T-helper 2 cell treated with Interferon-gamma antibody and Interleukin-4, amounts not matched to agents 100 ng/mL and 5 ng/mL, for 36 hours (primary cell): ENCODE measurements around the gene LEP. TPM values are rescaled to one million over a fixed set of nuclear protein-coding genes. Genes with fewer than 3 reads are reported as not detected.
"Not testable (repeated sequence)": the region's sequence is repeated elsewhere in the genome, so short reads cannot be mapped to it uniquely, and the experiment has no call there.

Experiments
- intact Hi-C: fragments of 100-400 bp; cut with micrococcal nuclease; formaldehyde crosslinking; loops from one replicate; pipeline ENCODE4 v1.15.1; 2023
- total RNA-seq: library from RNA; stranded (reverse); gene quantifications from 2 replicates; pipeline ENCODE4 v1.2.3, GENCODE V29; 2022

LEP gene
- total RNA-seq, 1 donor from 2014 or later: not detected

GRCh38 chr7:128210036-128210347, 31.1 kb upstream of the LEP start:
- intact Hi-C loops: no loop called here

- intact Hi-C loops: no loop called here
These were observed 30.2 kb upstream of the LEP start for GRCh38 chr7:128210590-128211570.

GRCh38 chr7:128211626-128212025, 29.5 kb upstream of the LEP start:
- intact Hi-C loops: no loop called here

GRCh38 chr7:128214463-128214862, 26.6 kb upstream of the LEP start:
- intact Hi-C loops: no loop called here

GRCh38 chr7:128215281-128215680, 25.8 kb upstream of the LEP start:
- intact Hi-C loops: no loop called here

- intact Hi-C loops: no loop called here
These were observed 25.3 kb upstream of the LEP start for GRCh38 chr7:128215739-128216138.

- intact Hi-C loops: no loop called here
These were observed 23.9 kb upstream of the LEP start for GRCh38 chr7:128217030-128217805.

- intact Hi-C loops: no loop called here
These were observed 23.0 kb upstream of the LEP start for GRCh38 chr7:128217967-128218652.

GRCh38 chr7:128219636-128220035, 21.4 kb upstream of the LEP start:
- intact Hi-C loops: no loop called here

- intact Hi-C loops: no loop called here
These were observed 19.1 kb upstream of the LEP start for GRCh38 chr7:128221929-128222403.

- intact Hi-C loops: no loop called here
These were observed 14.7 kb upstream of the LEP start for GRCh38 chr7:128226132-128226980.

- intact Hi-C loops: no loop called here
These were observed 13.8 kb upstream of the LEP start for GRCh38 chr7:128227271-128227670.

- intact Hi-C loops: no loop called here
These were observed 10.1 kb upstream of the LEP start for GRCh38 chr7:128231021-128231420.

GRCh38 chr7:128231677-128232076, 9.4 kb upstream of the LEP start:
- intact Hi-C loops: no loop called here

- intact Hi-C loops: no loop called here
These were observed 7.6 kb upstream of the LEP start for GRCh38 chr7:128233471-128233870.

- intact Hi-C loops: no loop called here
These were observed 6.5 kb upstream of the LEP start for GRCh38 chr7:128234476-128235026.

- intact Hi-C loops: no loop called here
These were observed 5.6 kb upstream of the LEP start for GRCh38 chr7:128235471-128235870.

GRCh38 chr7:128236924-128237586, 4.0 kb upstream of the LEP start:
- intact Hi-C loops: no loop called here

GRCh38 chr7:128239146-128239545, 1.9 kb upstream of the LEP start:
- intact Hi-C loops: not testable (repeated sequence)

GRCh38 chr7:128242661-128243060, 1.6 kb downstream of the LEP start:
- intact Hi-C loops: no loop called here
